Upper lobe of right lung (tissue), 1 donor: ENCODE results near the gene FGGY. TPM values are rescaled to one million over a fixed set of nuclear protein-coding genes. Genes with fewer than 3 reads are reported as not detected.
"Not testable (repeated sequence)": the region's sequence is repeated elsewhere in the genome, so short reads cannot be mapped to it uniquely, and the experiment has no call there.

Source experiments
- ATAC-seq: fragments of 200-7000 bp; cut with Tn5 transposase; one replicate; pipeline ENCODE4 v1.9.1; 2020; ENCODE audit warnings: mild to moderate bottlenecking, moderate library complexity
- DNase-seq: peaks from one replicate; pipeline ENCODE4 v3.0.0-alpha.2; 2020
- H3K27ac ChIP-seq: fragments of 200-600 bp; one replicate; pipeline ENCODE4 v1.8.0; 2022
- H3K27me3 ChIP-seq: fragments of 200-600 bp; one replicate; pipeline ENCODE4 v1.8.0; 2022; ENCODE audit warnings: mild to moderate bottlenecking
- H3K36me3 ChIP-seq: fragments of 200-600 bp; one replicate; pipeline ENCODE4 v1.8.0; 2022
- H3K4me1 ChIP-seq: fragments of 200-600 bp; one replicate; pipeline ENCODE4 v1.8.0; 2022
- H3K4me3 ChIP-seq: fragments of 200-600 bp; one replicate; pipeline ENCODE4 v1.8.0; 2022; ENCODE audit warnings: mild to moderate bottlenecking
- H3K9me3 ChIP-seq: fragments of 200-600 bp; one replicate; pipeline ENCODE4 v1.8.0; 2022
- intact Hi-C: fragments of 100-400 bp; cut with DNase I; formaldehyde crosslinking; loops from one replicate; pipeline ENCODE4 v1.11.0; 2022
- total RNA-seq: library from RNA; stranded (reverse); fragmentation: NEBNext Ultra II Directional; extraction: Animal tissue kit (Norgen Biotek cat#: 25700); gene quantifications from one replicate; pipeline ENCODE4 v1.2.1, GENCODE V29; 2021
- TF ChIP-seq, protein P1 (sequence below): fragments of 200-600 bp; IDR thresholded peaks from one replicate; pipeline ENCODE4 v1.8.0; 2022; ENCODE audit warnings: antibody characterized with exemption
- donor health status: DM: no; HTN: yes; CAD: no; lungs with severe emphysema.

The FGGY gene
- total RNA-seq, 1 donor from 2014 or later, result 39.2 TPM

DNA sequence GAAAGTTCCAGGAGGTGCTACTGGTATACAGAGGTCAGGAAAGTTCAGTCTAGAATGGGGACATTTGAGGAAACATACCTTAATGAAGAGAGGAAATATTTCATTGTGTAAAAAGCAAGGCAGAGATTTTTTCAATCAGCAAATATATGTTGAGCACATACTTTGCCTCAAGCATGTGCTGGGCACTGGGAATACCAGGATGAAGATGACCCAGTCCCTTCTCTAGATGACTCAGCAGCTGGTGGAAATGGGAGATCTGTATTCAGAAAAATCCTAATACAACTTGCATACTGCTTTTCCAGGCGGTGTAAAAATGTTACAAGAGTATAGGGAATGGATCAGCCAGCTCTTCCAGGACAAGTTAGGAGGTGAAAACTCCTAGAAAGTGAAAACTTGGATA, 229.3 kb downstream of the FGGY start:
- no peak for DNase-seq
- H3K27ac ChIP-seq, result no peak overlapping the region
- H3K36me3 ChIP-seq, result no peaks in the 10 kb centered on the region
- H3K9me3 ChIP-seq, result no peaks in the 10 kb centered on the region
- intact Hi-C loops, result no loop called here
- TF ChIP-seq, protein P1, sequence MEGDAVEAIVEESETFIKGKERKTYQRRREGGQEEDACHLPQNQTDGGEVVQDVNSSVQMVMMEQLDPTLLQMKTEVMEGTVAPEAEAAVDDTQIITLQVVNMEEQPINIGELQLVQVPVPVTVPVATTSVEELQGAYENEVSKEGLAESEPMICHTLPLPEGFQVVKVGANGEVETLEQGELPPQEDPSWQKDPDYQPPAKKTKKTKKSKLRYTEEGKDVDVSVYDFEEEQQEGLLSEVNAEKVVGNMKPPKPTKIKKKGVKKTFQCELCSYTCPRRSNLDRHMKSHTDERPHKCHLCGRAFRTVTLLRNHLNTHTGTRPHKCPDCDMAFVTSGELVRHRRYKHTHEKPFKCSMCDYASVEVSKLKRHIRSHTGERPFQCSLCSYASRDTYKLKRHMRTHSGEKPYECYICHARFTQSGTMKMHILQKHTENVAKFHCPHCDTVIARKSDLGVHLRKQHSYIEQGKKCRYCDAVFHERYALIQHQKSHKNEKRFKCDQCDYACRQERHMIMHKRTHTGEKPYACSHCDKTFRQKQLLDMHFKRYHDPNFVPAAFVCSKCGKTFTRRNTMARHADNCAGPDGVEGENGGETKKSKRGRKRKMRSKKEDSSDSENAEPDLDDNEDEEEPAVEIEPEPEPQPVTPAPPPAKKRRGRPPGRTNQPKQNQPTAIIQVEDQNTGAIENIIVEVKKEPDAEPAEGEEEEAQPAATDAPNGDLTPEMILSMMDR, result no peak
- no peak overlapping the region for H3K4me3 ChIP-seq
- no peaks in the 10 kb centered on the region for H3K27me3 ChIP-seq
- ATAC-seq, result no peak
- no peaks in the 10 kb centered on the region for H3K4me1 ChIP-seq

DNA sequence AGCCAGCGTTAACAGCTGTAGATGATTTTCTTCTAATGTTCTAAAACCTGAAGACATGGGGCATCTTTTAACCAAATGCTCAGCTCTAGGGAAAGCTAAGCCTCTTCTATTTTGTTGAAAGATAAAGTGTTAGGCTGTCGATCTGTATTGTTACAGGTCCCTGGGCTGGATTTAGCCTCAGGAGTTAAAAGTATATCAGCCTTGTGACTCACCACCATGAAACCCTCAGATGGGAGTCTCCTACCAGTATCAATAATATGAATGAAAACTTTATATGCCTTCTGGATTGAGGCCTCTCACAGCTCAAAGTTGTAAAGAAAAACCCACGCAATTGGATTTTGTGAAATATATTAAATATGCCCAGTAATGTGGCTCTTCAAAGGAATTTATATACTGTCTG, 231.6 kb downstream of the FGGY start:
- Histone ChIP-seq H3K4me1 (no peaks in the 10 kb centered on the region), H3K27me3 (no peaks in the 10 kb centered on the region), H3K4me3 (no peak overlapping the region), H3K27ac (no peak overlapping the region), H3K9me3 (no peaks in the 10 kb centered on the region), H3K36me3 (no peaks in the 10 kb centered on the region)
- ATAC-seq, result no peak
- TF ChIP-seq, protein P1, result no peak
- intact Hi-C loops, result no loop called here
- DNase-seq, result no peak

DNA sequence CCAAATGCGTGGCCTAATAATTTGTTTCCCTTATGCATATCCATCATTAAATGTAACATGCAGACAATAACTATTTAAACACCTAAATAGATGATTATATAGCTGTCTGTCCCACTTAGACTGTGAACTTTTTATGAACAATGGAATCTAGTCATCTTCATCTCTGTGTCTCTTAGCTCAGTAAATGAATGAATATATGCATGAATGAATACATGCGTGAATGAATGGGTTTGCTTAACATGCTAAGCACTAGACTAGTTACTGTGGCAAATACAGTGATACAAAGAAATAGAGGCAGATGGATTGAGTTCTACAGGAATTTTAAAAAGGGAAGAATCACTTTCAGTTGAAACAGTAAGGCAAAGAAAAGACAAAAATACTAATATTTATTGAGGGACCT, 232.0 kb downstream of the FGGY start:
- TF ChIP-seq, protein P1, result no peak
- H3K36me3 ChIP-seq, result no peaks in the 10 kb centered on the region
- H3K27ac ChIP-seq, result no peak overlapping the region
- no peak for ATAC-seq
- no peak overlapping the region for H3K4me3 ChIP-seq
- H3K9me3 ChIP-seq, result no peaks in the 10 kb centered on the region
- intact Hi-C loops, result no loop called here
- no peaks in the 10 kb centered on the region for H3K27me3 ChIP-seq
- no peak for DNase-seq
- no peaks in the 10 kb centered on the region for H3K4me1 ChIP-seq

DNA sequence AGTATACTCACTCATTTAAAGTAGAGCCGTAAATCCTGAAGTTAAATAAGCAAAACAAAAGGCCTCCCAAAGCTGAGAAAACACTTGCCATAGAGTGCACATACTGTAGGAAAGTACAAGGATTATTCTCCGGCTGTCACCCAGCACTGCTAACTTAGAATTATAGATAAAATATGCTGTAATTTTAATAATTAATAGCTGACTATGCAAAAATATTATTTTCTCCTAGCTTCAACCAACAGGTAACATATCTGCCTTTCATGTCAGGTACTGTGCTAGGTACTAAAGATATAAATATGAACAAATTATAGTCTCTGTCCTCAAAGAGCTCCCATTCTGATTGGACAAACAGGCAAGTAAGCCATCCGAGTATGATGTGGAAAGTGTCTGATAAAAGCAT, 233.2 kb downstream of the FGGY start:
- TF ChIP-seq, protein P1, result no peak
- H3K9me3 ChIP-seq, result no peaks in the 10 kb centered on the region
- intact Hi-C loops, result no loop called here
- ATAC-seq (no peak), DNase-seq (no peak)
- no peak overlapping the region for H3K27ac ChIP-seq
- H3K4me3 ChIP-seq, result no peak overlapping the region
- no peaks in the 10 kb centered on the region for H3K36me3 ChIP-seq
- no peaks in the 10 kb centered on the region for H3K4me1 ChIP-seq
- no peaks in the 10 kb centered on the region for H3K27me3 ChIP-seq

DNA sequence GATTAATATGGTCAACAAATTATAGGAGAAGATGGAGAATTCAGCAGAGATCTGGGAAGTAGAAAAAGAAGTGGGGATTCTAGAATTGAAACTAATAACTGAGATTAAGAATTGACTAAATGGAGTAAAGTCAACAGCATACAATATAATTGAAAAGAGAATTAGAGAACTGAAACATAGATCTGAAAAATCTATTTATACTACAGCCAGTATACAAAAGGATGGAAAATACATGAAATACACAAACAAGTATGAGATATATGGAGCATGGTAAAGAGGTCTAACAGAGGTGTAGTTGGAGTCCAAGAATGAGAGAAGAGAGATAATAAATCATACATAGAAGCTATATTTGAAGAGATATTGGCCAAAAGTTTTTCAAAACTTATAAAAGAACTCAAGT, 235.2 kb downstream of the FGGY start:
- no peak for DNase-seq
- no peaks in the 10 kb centered on the region for H3K9me3 ChIP-seq
- no peak overlapping the region for H3K4me3 ChIP-seq
- no peaks in the 10 kb centered on the region for H3K27me3 ChIP-seq
- ATAC-seq, result no peak
- no peaks in the 10 kb centered on the region for H3K4me1 ChIP-seq
- intact Hi-C loops, result no loop called here
- TF ChIP-seq, protein P1, result no peak
- H3K36me3 ChIP-seq, result no peaks in the 10 kb centered on the region
- no peak overlapping the region for H3K27ac ChIP-seq

DNA sequence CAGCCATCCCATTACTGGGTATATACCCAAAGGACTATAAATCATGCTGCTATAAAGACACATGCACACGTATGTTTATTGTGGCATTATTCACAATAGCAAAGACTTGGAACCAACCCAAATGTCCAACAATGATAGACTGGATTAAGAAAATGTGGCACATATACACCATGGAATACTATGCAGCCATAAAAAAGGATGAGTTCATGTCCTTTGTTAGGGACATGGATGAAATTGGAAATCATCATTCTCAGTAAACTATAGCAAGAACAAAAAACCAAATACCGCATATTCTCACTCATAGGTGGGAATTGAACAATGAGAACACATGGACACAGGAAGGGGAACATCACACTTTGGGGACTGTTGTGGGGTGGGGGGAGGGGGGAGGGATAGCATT, 241.6 kb downstream of the FGGY start:
- H3K4me1 ChIP-seq, H3K27ac ChIP-seq, H3K4me3 ChIP-seq, DNase-seq, H3K9me3 ChIP-seq, H3K27me3 ChIP-seq, H3K36me3 ChIP-seq, ATAC-seq, intact Hi-C loops: not testable (repeated sequence)
